GM19468 (cell line): ENCODE data around the gene ACSS3.
"Not testable (repeated sequence)": the region's sequence is repeated elsewhere in the genome, so short reads cannot be mapped to it uniquely, and the experiment has no call there.

Experiments used
- ATAC-seq: cut with Tn5 transposase; IDR thresholded peaks from one replicate; pipeline ENCODE4 v1.9.1; 2021; ENCODE audit warnings: mild to moderate bottlenecking, moderate library complexity, moderate number of reproducible peaks; ENCODE audit not compliant: unreplicated experiment; ENCODE audit errors: extremely low read depth

The ACSS3 gene

DNA sequence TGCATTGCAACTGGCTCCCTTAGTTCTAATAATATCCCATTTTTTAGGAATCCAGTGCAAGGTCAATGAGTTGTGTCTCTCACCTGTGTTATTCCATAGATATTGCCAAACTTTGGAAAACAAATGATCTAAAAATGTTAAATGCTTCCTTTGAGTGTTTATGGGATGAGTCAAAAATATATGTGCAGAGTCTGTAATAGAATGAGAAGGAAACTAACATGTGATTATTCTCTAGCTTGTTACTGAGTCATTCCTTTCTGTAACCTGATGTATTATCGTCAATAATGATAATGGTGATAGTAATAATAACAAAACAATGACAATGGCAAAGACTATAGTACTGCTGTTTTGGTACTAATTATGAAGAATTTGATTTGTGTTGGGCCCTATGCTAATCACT lies 11.5 kb downstream of the ACSS3 start:
- no peak for ATAC-seq

DNA sequence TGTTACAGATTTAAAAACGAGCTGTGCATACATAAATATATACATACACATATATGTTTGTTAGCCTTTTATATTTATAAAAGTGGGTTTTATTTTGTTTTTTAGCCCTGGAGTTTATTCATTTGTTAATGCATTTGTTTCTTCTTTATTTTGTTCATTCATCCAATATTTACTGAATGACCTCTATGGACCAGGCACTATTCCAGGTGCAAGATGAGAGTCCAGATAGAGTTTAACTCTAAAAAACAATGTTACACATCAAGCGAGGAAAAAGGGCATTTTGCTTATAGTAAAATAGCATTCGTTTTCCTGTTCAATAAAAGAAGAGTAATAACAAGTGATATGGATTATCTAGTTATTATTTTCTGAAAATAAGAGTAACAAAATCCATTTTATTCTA lies 14.2 kb downstream of the ACSS3 start:
- no peak for ATAC-seq

- ATAC-seq = no peak
Observed at GRCh38 chr12:81094718-81095360, 17.0 kb downstream of the ACSS3 start.

- no peak for ATAC-seq
Observed at GRCh38 chr12:81095501-81096232, 17.8 kb downstream of the ACSS3 start.

GRCh38 chr12:81105687-81106086 lies 27.8 kb downstream of the ACSS3 start:
- ATAC-seq = no peak

DNA sequence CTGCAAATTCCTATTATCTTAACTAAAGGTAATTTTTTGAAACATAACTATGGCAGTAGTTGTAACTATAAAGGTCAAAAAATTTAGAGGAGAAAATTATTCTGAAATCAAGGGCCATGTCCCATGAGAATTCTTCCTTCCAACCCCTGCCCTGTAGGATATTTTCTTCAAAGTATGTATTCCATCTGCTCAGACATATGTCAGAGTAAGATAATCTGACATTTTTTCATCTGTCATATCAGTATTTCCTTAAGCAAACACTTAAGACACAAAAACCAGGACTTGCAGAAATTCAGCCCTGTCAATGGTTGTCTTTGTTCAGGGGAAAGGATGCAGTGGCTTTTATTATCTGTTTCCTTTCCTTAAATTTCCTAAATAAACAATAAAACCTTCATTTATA lies 36.3 kb downstream of the ACSS3 start:
- no peak for ATAC-seq

DNA sequence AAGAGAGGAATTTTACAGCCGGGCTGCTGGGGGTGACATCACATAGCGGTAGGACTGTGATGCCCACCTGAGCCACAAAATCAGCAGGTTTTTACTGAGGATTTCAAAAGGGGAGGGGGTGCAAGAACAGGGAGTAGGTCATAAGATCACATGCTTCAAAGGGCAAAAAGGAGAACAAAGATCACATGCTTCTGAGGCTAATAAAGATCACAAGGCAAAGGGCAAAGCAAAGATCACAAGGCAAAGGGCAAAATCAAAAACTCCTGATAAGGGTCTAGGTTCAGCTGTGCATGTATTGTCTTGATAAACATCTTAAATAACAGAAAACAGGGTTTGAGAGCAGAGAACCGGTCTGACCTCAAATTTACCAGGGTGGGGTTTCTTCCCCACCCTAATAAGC lies 41.2 kb downstream of the ACSS3 start:
- not testable (repeated sequence) for ATAC-seq

- no peak for ATAC-seq
Observed at GRCh38 chr12:81120961-81121360, 43.1 kb downstream of the ACSS3 start.

DNA sequence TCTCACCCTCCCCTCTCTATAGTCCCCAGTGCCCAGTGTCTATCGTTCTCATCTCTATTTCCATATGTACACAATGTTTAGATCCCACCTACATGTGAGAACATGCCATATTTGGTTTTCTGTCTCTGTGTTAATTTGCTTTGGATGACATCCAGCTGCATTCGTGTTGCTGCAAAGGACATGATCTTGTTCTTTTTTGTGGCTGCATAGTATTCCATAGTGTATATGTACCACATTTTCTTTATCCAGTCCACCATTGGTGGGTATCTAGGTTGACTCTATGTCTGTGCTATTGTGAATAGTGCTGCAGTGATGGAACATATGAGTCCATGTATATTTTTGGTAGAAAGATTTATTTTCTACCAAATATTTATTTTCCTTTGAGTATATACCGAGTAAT lies 45.7 kb downstream of the ACSS3 start:
- ATAC-seq = no peak

GRCh38 chr12:81125691-81126090 lies 47.8 kb downstream of the ACSS3 start:
- no peak for ATAC-seq

GRCh38 chr12:81128930-81129554 lies 51.2 kb downstream of the ACSS3 start:
- peak; percentile 80 for ATAC-seq

- no peak for ATAC-seq
Observed at GRCh38 chr12:81136519-81136918, 58.6 kb downstream of the ACSS3 start.

GRCh38 chr12:81137801-81138200 lies 59.9 kb downstream of the ACSS3 start:
- no peak for ATAC-seq

DNA sequence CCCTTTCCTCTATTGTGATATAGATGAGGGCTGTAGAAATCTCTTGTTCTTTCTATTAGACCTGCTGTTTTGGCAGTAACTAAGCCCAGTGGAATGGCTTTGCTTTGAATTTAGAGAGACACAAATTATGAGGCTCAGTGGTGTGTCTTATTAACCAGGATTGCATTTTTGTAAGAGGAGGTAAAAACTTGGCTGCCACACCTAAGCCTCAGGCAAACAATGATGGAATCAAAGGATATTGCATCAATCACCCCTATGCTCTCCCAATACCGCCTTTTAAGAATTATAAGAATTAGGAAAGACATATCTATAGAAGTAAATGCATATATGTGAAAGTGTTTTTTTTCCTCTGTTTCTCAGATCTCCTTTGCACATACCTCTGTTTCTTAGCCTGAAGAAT lies 63.3 kb downstream of the ACSS3 start:
- no peak for ATAC-seq

GRCh38 chr12:81143057-81143456 lies 65.2 kb downstream of the ACSS3 start:
- ATAC-seq = no peak

DNA sequence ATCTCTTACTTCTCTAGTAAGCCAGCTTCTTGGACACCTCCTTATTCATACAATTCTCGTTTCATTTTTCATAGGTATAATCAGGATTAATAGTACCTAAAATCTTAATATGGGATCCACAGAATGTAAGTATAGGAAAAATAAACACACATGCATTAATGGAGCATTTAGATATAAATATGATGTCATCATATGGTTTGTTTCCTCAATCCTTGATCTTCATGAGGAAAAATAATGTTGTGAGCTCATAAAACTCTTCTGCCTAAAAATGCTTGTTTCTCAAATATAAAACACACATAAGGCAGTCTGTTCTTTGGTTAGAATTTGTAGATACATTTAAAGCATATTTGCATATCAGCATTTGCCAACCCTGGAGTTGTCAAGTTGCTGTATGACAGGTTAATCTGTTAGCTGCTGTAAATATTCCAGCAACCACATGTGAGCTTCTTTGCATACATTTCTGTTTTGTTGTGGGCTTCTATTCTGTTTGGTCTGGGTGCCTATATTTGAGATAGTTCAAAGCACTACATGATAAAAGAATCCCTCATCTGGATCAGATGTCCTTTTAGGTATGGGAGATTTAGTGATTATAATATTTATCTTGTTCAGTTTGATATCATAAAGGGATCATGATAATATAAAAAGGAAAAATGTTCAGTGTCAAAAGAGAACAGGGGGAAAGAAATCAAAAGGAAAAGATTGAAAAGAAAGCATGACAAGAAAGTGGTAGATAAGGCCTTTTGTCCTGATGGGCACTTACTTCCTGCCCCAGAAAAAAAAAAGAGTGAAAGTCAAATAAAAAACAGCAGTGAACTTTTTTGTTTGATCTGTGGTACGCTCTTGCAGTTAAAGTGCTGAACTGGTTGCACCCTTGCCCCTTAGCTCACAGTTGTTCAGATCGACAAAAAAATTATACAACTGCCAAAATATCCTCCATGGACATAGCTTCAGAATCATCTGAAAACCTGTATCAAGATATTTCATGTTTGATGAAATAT lies 68.6 kb downstream of the ACSS3 start:
- ATAC-seq = no peak

- ATAC-seq = no peak
Observed at GRCh38 chr12:81147292-81147919, 69.5 kb downstream of the ACSS3 start.

DNA sequence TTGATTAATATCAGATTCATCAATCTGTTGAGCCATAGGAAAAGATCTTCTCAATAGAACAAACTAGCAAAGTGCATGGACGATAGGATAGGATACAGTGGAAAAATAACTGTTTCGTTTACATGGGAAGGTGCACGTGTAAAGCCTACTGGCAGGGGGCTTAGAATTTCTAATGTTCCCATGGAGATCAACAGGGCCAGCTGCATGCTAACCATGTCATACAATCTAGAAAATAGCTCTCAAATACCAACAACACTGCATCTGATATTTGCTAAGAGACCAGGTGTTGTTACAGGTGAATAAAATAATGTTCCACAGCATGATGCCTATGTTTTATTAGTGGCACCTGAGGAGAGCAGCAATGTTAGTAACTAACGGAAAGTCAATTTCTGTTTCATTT lies 72.5 kb downstream of the ACSS3 start:
- no peak for ATAC-seq

GRCh38 chr12:81159856-81160255 lies 82.0 kb downstream of the ACSS3 start:
- ATAC-seq = no peak

DNA sequence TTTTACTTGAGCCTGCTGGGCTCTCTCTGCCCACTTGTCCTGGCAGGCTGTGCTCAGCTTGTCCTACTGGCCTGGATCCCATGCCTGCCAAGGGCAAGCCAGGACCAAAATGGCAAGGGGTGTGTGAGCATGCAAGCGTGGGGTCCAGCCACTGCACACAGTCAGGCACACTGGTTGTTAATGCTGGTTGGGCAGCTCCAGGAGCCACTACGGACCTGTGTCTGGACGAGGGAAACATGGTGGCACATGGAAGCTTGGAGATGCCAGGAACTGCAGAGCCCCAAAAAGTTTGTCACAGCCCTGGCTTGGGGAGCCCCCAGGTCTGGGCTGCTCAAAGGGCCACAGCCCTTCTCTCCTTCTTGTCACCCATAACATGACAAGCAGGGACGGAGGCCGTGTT lies 83.8 kb downstream of the ACSS3 start:
- no peak for ATAC-seq
